Activated CD4-positive, alpha-beta T cell treated with anti-CD3 and anti-CD28 coated beads, Interleukin-2, amount 10 ng/mL, durations not matched to agents 7 days and 5 days (primary cell): Measurements from ENCODE around the gene PTK6. TPM values are rescaled to one million over a fixed set of nuclear protein-coding genes. Genes with fewer than 3 reads are reported as not detected.
A peak's percentile ranks its signal among the peaks of the same experiment; 100 is the strongest.

Source experiments
- CTCF ChIA-PET: fragments of 350-600 bp; sonication (Branson Sonifier 250); formaldehyde crosslinking; loops from one replicate; lab custom pipeline; 2021; ENCODE audit warnings: antibody characterized with exemption; lab: Charles Lee
- POLR2A ChIA-PET: fragments of 350-600 bp; sonication (Branson Sonifier 250); formaldehyde crosslinking; loops from one replicate; lab custom pipeline; 2021; ENCODE audit warnings: antibody characterized with exemption; lab: Charles Lee
- DNase-seq: peaks from one replicate; pipeline ENCODE4 v3.0.0-alpha.2; 2020
- H3K27ac Mint-ChIP-seq: one replicate; pipeline ENCODE4 v1.8.0; 2021; ENCODE audit warnings: mild to moderate bottlenecking, moderate library complexity, mixed read lengths
- H3K27me3 Mint-ChIP-seq: one replicate; pipeline ENCODE4 v1.8.0; 2021; ENCODE audit warnings: mixed read lengths
- H3K36me3 Mint-ChIP-seq: one replicate; pipeline ENCODE4 v1.8.0; 2021; ENCODE audit warnings: low read depth, mixed read lengths
- H3K4me1 Mint-ChIP-seq: one replicate; pipeline ENCODE4 v1.8.0; 2021; ENCODE audit warnings: mixed read lengths
- H3K4me3 Mint-ChIP-seq: one replicate; pipeline ENCODE4 v1.8.0; 2021; ENCODE audit warnings: mild to moderate bottlenecking, moderate library complexity, mixed read lengths
- H3K9me3 Mint-ChIP-seq: one replicate; pipeline ENCODE4 v1.8.0; 2021; ENCODE audit warnings: mixed read lengths
- total RNA-seq, 2 experiments: library from RNA; stranded (reverse); gene quantifications; one replicate each; pipeline ENCODE4 v1.2.3, GENCODE V29; 2021

The PTK6 gene
- total RNA-seq, 2 experiments from 2014 or later = 0.71 to 0.74 TPM

DNA sequence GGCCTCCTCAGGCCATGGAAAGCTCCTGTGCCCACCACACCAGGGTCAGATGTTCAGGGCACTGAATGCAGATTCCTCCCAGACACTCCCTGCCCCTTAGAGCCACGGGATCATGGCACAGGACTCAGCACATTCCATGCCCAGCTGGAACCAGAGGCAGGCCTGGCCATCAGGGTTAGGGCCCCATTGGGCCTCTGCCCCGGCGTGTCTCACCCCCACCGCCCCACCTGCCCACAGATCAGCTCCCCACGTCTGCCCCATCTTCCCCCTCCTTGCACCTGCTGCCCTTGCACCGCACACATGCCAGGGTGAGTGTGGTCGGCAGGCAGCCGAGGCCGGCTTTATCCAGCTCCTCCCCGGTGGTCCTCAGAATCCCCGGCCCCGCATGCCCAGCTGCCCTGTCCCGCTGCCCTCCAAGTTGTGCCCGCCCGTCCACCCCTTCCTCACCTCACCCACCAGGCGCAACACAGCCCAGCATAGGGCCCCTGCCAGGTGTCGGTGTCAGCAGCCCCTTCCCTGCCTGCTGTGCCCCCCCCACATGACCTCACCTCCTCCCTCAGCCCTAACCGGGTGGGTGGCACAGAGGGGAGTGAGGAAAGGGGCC is 12.6 kb upstream of the PTK6 start:
- no peak for DNase-seq
- POLR2A ChIA-PET = no interaction called here
- peaks cover 14% of the 10 kb centered on the region for H3K27me3 Mint-ChIP-seq
- H3K27ac Mint-ChIP-seq = no peak overlapping the region
- CTCF ChIA-PET = interaction anchor here (0.5 to 4.7 kb wide), 2 partner anchors 12 to 567 kb away, joined by 3 to 41 read pairs; partner anchors contain the start of gene PTK6
- H3K36me3 Mint-ChIP-seq = no peaks in the 10 kb centered on the region
- H3K4me1 Mint-ChIP-seq = peaks cover 17% of the 10 kb centered on the region
- H3K4me3 Mint-ChIP-seq = no peak overlapping the region
- no peaks in the 10 kb centered on the region for H3K9me3 Mint-ChIP-seq

DNA sequence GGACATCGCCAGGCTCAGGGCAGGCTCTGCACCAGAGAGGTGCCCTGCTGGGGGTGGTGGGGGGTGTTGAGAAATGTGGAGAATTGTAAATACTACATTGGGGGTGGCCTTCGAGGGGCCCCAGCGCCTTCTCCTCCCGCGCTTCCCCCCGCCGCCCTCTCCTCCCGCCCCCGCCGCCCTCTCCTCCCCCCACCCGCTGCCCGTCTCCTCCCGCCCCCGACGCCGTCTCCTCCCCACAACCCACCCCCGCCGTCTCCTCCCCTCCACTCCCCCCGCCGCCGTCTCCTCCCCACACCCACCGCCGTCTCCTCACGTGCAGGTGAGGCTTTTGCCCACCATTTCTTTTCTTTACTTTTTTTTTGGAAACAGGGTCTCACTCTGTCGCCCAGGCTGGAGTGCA is 11.8 kb upstream of the PTK6 start:
- POLR2A ChIA-PET = no interaction called here
- Mint-ChIP-seq H3K9me3 (no peaks in the 10 kb centered on the region), H3K4me1 (peaks cover 16% of the 10 kb centered on the region), H3K27ac (no peak overlapping the region), H3K36me3 (no peaks in the 10 kb centered on the region), H3K4me3 (no peak overlapping the region), H3K27me3 (peaks cover 14% of the 10 kb centered on the region)
- DNase-seq = no peak
- CTCF ChIA-PET = interaction anchor here (4.7 kb wide), 1 partner anchor 11 kb away, joined by 41 read pairs; the partner anchor contains the start of gene PTK6

DNA sequence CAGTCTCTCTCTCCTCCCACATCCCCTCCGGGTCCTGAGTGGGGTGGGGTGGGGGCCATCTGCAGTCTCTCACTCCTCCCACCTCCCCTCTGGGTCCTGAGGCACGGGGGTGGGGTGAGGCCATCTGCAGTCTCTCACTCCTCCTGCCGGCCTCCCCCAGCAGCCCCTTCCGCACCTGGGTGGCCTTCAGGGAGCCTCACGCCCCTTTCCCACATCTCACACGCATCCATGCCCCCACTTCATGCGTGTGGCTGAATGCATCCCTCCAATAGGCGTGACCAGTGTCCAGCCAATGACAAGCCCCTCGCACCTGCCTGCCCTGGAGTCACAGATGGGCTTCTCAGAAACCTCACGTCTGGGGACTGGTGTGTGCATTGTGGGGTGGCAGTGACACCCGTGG is 11.4 kb upstream of the PTK6 start:
- CTCF ChIA-PET = no interaction called here
- no peaks in the 10 kb centered on the region for H3K36me3 Mint-ChIP-seq

DNA sequence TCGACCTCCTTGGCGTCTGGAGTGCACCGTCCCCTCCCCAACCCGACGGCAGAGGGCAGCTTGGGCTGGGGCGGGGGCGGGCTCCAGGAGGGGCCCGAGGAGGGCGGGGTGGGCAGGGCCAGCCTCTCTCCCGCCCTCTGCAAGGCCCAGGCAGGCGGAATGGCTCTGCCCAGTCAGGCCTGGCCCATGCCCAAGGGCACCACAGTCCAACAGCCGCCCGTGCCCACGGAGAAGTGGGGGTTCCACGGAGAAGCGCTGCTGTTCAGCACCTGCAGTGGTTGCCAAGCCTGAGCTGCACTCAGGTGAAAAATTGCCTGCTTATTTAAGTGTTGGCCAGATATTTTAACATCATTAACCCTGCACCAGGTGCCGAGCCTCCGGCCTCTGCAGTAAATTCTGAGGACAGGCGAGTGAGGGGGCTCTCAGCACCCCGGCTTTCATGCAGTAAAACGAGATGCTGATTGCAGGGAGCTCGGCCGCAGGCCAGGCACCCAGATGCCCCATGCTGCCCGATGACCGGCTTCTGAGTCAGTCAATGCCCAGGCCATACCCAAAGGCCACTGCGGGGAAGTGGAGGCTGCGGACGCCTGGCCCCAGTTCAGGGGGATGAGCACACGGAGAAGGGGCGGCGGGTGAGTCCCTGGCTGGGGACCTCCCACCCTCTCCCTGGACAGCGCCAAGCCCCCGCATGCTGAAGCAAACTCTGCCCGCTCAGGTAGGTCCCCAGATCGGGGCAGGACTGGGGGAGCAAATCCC is 10.7 kb upstream of the PTK6 start, which contains the start of gene SRMS:
TSS of gene SRMS (minus strand) at position 25 of the 756 bp plus-strand sequence. CDS start 286 bp downstream, outside the sequence.
- Mint-ChIP-seq H3K4me1 (peaks cover 10% of the 10 kb centered on the region), H3K4me3 (no peak within 1 kb of the TSS), H3K9me3 (no peaks in the 10 kb centered on the region), H3K27ac (no peak within 1 kb of the TSS), H3K36me3 (no peaks in the 10 kb centered on the region), H3K27me3 (peaks cover 14% of the 10 kb centered on the region)
- ChIA-PET CTCF (interaction anchor here (2.5 kb wide), 1 partner anchor 20 kb away, joined by 7 read pairs; no protein-coding TSS in a partner anchor), POLR2A (no interaction called here)
- DNase-seq = no peak

More for the DNA sequence above, 11.4 kb upstream of the PTK6 start:
- Mint-ChIP-seq H3K4me1 (peaks cover 16% of the 10 kb centered on the region), H3K27me3 (peaks cover 14% of the 10 kb centered on the region), H3K27ac (no peak overlapping the region), H3K4me3 (no peak overlapping the region), H3K9me3 (no peaks in the 10 kb centered on the region)
- DNase-seq = no peak
- POLR2A ChIA-PET = no interaction called here

DNA sequence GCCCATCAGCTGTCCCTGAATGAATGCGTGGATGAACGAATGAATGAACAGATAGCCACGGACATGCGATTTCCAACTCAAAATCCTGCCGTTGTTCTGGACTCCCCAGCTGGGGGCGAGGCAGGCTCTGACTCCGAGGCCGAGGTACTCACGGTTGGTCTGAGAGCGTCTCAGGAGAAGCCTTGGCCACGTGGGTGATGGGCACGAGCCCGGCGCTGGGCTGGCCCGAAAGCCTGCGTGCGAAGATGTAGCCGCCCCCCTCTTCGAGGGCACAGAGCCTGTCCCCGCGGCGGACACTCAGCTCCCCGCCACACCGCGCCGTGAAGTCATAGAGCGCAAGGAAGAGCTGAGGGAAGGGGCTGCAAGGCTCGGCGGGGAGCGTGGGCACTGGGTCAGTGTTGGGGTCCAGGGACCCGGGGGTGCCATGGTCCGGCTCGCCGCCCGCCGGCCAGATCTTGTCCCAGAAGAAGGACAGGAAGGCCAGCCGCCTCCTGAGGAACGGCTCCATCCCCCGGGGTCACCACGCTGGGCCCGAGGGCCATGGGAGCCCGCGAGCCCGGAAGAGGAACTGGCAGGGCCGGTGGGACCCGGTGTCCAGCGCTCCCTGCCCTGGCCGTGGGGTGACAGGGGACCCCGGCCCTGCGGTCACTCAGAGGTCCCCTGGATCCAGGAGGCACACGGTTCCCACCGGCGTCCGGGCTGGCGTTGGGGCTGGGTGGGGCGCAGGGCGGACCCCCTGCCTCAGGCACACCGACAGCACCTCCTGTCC is 10.0 kb upstream of the PTK6 start:
- Mint-ChIP-seq H3K9me3 (no peaks in the 10 kb centered on the region), H3K4me1 (peaks cover 2% of the 10 kb centered on the region), H3K27ac (no peak overlapping the region), H3K36me3 (no peaks in the 10 kb centered on the region), H3K4me3 (no peak overlapping the region), H3K27me3 (peaks cover 14% of the 10 kb centered on the region)
- no peak for DNase-seq
- ChIA-PET CTCF (interaction anchor here (1.7 to 2.5 kb wide), 2 partner anchors 9 to 21 kb away, joined by 7 to 12 read pairs; partner anchors contain the start of gene PTK6), POLR2A (no interaction called here)

DNA sequence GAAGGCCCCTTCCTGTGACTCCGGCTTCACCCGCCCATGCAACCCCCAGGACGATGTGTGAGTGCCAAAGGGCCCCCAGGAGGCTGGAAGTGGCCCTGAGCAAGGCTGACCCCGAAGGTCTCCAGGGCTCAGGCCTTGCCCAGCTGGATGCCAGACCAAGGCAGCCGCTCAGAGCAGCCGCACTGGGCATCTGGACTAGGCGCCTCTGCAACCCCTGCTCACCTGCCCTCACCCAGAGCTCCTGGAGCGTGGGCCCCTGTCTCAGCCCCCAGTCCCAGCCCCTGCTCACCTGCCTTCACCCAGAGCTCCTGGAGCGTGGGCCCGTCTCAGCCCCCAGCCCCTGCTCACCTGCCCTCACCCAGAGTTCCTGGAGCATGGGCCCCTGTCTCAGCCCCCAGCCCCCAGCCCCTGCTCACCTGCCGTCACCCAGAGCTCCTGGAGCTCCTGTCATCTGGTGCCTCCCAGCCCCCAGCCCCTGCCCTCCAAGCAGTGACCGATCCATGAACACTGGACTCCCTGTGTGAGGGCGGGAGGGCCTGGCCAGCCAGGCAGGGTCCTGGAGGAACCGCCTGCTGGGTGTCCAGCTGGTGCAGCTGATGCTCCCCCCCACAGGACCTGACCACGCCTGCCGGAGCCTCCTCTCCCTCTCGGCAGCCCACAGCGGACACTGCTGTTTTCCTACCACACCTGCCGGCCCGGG is 9.2 kb upstream of the PTK6 start:
- Mint-ChIP-seq H3K27ac (peak overlapping the region; percentile 13), H3K36me3 (no peaks in the 10 kb centered on the region), H3K4me3 (no peak overlapping the region), H3K27me3 (peaks cover 14% of the 10 kb centered on the region), H3K4me1 (peaks cover 2% of the 10 kb centered on the region), H3K9me3 (no peaks in the 10 kb centered on the region)
- no peak for DNase-seq
- ChIA-PET CTCF (interaction anchor here (0.6 to 2.5 kb wide), 3 partner anchors 8 to 511 kb away, joined by 3 to 12 read pairs (median 7); partner anchors contain the start of gene PTK6), POLR2A (no interaction called here)

DNA sequence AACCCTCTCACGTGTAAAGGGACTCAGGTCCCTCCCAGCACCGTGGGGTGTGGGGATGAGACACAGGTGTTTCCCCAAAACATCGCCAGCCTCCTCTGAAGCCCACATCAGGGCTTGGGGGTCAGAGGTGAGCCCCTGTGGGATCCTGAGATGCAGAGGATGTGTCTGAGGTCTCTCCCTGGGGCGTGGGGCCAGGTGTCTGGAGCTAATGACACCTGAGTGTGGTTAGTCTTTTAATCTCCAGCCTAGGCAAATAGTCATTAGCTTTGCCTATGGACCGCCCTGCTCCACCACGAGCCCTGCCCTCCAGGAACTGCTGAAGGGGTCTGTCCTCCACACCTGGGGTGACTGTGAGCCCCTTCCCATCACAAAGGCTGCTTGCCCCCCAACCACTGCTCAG is 8.6 kb upstream of the PTK6 start:
- Mint-ChIP-seq H3K36me3 (no peaks in the 10 kb centered on the region), H3K4me3 (no peak overlapping the region), H3K4me1 (no peaks in the 10 kb centered on the region), H3K27ac (no peak overlapping the region), H3K27me3 (peaks cover 11% of the 10 kb centered on the region), H3K9me3 (no peaks in the 10 kb centered on the region)
- no peak for DNase-seq
- CTCF ChIA-PET = interaction anchor here (0.6 to 2.5 kb wide), 3 partner anchors 8 to 511 kb away, joined by 3 to 12 read pairs (median 7); partner anchors contain the start of gene PTK6
- POLR2A ChIA-PET = no interaction called here

DNA sequence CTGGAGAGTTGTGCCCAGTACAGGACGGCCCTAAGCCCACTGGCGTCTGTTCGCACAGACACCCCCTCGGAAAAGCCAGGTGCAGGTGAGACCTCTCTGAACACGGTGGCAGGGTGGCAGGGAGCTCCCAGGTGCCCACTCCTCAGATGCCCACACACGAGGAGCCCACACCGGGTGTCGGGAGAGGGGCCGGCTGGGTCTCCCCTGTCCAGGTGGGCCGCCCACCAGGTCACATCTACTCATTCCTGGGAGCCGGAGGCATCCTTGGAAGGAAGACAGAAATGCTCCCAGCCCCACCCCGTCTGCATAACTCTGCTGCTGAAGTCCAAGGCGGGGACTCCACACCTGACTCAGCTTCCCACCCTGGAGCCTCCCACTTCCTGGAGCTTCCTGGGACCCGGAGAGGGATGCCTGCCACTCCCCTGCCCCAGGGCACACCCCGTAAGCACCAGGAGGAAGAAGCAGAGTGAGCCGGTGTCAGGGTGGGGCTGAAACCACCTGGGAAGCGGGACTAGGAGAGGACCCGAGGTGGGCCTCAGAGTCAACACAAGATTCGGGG is 7.9 kb upstream of the PTK6 start:
- H3K4me3 Mint-ChIP-seq = no peak overlapping the region
- H3K27me3 Mint-ChIP-seq = peaks cover 11% of the 10 kb centered on the region
- H3K4me1 Mint-ChIP-seq = no peaks in the 10 kb centered on the region
- H3K36me3 Mint-ChIP-seq = no peaks in the 10 kb centered on the region
- DNase-seq = no peak
- ChIA-PET POLR2A (no interaction called here), CTCF (interaction anchor here (1.0 to 1.6 kb wide), 2 partner anchors 12 to 429 kb away, joined by 3 read pairs; no protein-coding TSS in a partner anchor)
- H3K9me3 Mint-ChIP-seq = no peaks in the 10 kb centered on the region
- H3K27ac Mint-ChIP-seq = no peak overlapping the region

DNA sequence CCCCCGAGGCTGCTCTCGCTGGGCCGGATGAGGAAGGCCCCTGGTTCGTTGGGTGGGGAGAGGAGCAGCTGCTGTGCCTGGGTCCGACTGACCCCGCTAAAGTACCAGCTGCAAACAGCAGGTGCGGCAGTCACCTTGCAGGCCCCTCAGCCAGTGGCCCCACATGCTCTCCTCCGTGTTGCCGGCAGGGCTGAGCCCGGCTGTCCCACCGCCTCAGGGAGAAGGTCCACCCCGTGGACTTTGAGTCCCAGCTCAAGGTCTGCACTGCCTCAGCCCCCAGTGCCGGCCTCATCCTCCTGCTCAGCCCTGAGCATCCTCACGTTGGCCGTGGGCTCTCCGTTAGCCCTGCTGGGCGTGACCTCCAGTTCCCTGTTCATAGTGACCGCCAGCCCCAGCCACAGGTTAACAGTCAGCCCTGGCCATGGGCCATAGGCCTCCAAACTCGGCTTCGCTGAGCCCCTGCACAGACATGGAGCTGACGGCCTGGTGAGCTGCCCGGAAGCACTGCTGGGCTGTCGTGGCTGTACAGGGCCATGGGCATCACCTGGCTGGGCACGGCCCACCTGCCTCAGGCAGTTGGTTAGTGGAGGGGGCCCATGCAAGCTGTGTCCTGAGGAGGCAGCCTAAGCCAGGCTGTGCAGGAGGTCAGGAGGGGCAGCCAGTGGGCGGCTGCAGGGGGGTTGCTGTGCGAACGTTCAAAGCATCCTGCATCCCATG is 7.2 kb upstream of the PTK6 start:
- Mint-ChIP-seq H3K4me3 (no peak overlapping the region), H3K9me3 (no peaks in the 10 kb centered on the region), H3K36me3 (no peaks in the 10 kb centered on the region), H3K4me1 (no peaks in the 10 kb centered on the region), H3K27me3 (peaks cover 6% of the 10 kb centered on the region), H3K27ac (no peak overlapping the region)
- ChIA-PET POLR2A (no interaction called here), CTCF (interaction anchor here (1.0 to 1.6 kb wide), 2 partner anchors 13 to 429 kb away, joined by 3 read pairs; no protein-coding TSS in a partner anchor)
- DNase-seq = no peak

DNA sequence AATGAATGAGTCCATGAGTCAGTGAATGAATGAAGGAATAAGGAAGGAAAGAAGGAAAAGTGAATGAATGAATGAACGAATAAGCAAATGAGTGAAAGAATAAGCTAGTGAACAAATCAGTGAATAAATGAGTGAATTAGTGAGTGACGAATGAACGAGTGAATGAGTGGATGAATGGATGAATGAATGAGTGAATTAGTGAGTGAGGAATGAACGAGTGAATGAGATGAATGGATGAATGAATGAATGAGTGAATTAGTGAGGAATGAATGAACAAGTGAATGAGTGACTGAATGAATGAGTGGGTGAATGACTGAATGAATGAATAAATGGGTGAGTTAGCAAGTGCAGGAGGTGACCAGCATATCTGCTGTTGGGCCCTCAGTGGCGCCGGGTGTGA is 6.6 kb upstream of the PTK6 start:
- no peaks in the 10 kb centered on the region for H3K4me1 Mint-ChIP-seq
- no peak for DNase-seq
- H3K27ac Mint-ChIP-seq = no peak overlapping the region
- H3K27me3 Mint-ChIP-seq = peaks cover 2% of the 10 kb centered on the region
- POLR2A ChIA-PET = no interaction called here
- H3K36me3 Mint-ChIP-seq = no peaks in the 10 kb centered on the region
- CTCF ChIA-PET = interaction anchor here (1.4 to 1.6 kb wide), 2 partner anchors 11 to 13 kb away, joined by 3 read pairs; no protein-coding TSS in a partner anchor
- no peaks in the 10 kb centered on the region for H3K9me3 Mint-ChIP-seq
- no peak overlapping the region for H3K4me3 Mint-ChIP-seq

DNA sequence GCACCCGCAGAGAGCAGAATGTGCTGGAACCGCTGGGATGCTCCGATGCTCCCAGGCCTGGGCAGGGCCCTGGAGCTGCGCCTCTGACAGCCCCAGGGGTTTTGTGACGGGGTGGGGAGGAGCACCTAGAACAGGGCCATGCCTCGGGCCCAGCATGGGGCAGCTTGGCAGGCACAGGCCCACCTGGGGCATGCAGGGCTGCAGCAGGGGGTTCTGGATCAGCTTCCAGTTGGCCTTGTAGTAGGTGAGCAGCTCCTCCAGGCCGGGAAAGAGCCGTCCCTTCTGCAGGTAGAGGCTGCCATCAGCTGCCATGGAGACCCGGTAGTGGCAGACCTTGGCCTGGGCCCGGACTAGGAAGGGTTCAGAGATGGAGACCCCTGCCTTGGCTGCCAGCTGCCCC is 6.0 kb upstream of the PTK6 start:
- H3K9me3 Mint-ChIP-seq = no peaks in the 10 kb centered on the region
- POLR2A ChIA-PET = no interaction called here
- H3K4me1 Mint-ChIP-seq = peaks cover 1% of the 10 kb centered on the region
- no peaks in the 10 kb centered on the region for H3K36me3 Mint-ChIP-seq
- CTCF ChIA-PET = interaction anchor here (1.4 to 1.6 kb wide), 2 partner anchors 9 to 12 kb away, joined by 3 to 5 read pairs; no protein-coding TSS in a partner anchor
- H3K4me3 Mint-ChIP-seq = no peak overlapping the region
- no peak for DNase-seq
- H3K27me3 Mint-ChIP-seq = no peaks in the 10 kb centered on the region
- H3K27ac Mint-ChIP-seq = no peak overlapping the region
